ENCODE measurements around the gene HAT1.
"Not testable (repeated sequence)": the region's sequence is repeated elsewhere in the genome, so short reads cannot be mapped to it uniquely, and the experiment has no call there.

Gene HAT1

GRCh38 chr2:171922230-171923022 lies at the start of gene HAT1:
TSS of gene HAT1 (plus strand) at chr2:171922461. CDS start at chr2:171922501, 40 bp downstream.
- DNase-seq = peak; percentile 96

GRCh38 chr2:171874517-171874916 lies 47.7 kb upstream of the HAT1 start:
- DNase-seq = no peak

- DNase-seq = no peak
Measured at GRCh38 chr2:171874963-171875362, 47.3 kb upstream of the HAT1 start.

- DNase-seq = no peak
Measured at GRCh38 chr2:171878481-171878993, 43.7 kb upstream of the HAT1 start.

- DNase-seq = no peak
Measured at GRCh38 chr2:171879865-171880264, 42.4 kb upstream of the HAT1 start.

GRCh38 chr2:171880774-171881173 lies 41.5 kb upstream of the HAT1 start:
- no peak for DNase-seq

GRCh38 chr2:171882089-171882769 lies 40.0 kb upstream of the HAT1 start:
- no peak for DNase-seq

- no peak for DNase-seq
Measured at GRCh38 chr2:171883275-171883893, 38.9 kb upstream of the HAT1 start.

- DNase-seq = no peak
Measured at GRCh38 chr2:171889333-171889732, 32.9 kb upstream of the HAT1 start.

GRCh38 chr2:171889808-171890207 lies 32.5 kb upstream of the HAT1 start:
- no peak for DNase-seq

GRCh38 chr2:171893196-171893823 lies 29.0 kb upstream of the HAT1 start:
- no peak for DNase-seq

- peak; percentile 81 for DNase-seq
Measured at GRCh38 chr2:171893824-171894611, 28.2 kb upstream of the HAT1 start, which contains the start of gene SLC25A12. TSS of gene SLC25A12 (minus strand) at chr2:171894244. CDS start at chr2:171894214, 30 bp downstream.

- DNase-seq = no peak
Measured at GRCh38 chr2:171894612-171894947, 27.7 kb upstream of the HAT1 start.

GRCh38 chr2:171895786-171896185 lies 26.5 kb upstream of the HAT1 start:
- no peak for DNase-seq

- DNase-seq = not testable (repeated sequence)
Measured at GRCh38 chr2:171899623-171900282, 22.5 kb upstream of the HAT1 start.

- DNase-seq = no peak
Measured at GRCh38 chr2:171902840-171903420, 19.3 kb upstream of the HAT1 start.

GRCh38 chr2:171908235-171908634 lies 14.0 kb upstream of the HAT1 start:
- no peak for DNase-seq

GRCh38 chr2:171909266-171909665 lies 13.0 kb upstream of the HAT1 start:
- DNase-seq = no peak

- no peak for DNase-seq
Measured at GRCh38 chr2:171910494-171910893, 11.8 kb upstream of the HAT1 start.

GRCh38 chr2:171913517-171913916 lies 8.7 kb upstream of the HAT1 start:
- no peak for DNase-seq

- no peak for DNase-seq
Measured at GRCh38 chr2:171919453-171919852, 2.8 kb upstream of the HAT1 start.

- no peak for DNase-seq
Measured at GRCh38 chr2:171921970-171922229, 361 bp upstream of the HAT1 start.

Measured in activated CD4-positive, CD25-positive, alpha-beta regulatory T cell treated with anti-CD3 and anti-CD28 coated beads, Interleukin-2, amount 50 U/mL, for 72 hours (primary cell).